ENCODE measurements around the gene ARPIN.
"Not testable (repeated sequence)": the region's sequence is repeated elsewhere in the genome, so short reads cannot be mapped to it uniquely, and the experiment has no call there.

ARPIN gene

DNA sequence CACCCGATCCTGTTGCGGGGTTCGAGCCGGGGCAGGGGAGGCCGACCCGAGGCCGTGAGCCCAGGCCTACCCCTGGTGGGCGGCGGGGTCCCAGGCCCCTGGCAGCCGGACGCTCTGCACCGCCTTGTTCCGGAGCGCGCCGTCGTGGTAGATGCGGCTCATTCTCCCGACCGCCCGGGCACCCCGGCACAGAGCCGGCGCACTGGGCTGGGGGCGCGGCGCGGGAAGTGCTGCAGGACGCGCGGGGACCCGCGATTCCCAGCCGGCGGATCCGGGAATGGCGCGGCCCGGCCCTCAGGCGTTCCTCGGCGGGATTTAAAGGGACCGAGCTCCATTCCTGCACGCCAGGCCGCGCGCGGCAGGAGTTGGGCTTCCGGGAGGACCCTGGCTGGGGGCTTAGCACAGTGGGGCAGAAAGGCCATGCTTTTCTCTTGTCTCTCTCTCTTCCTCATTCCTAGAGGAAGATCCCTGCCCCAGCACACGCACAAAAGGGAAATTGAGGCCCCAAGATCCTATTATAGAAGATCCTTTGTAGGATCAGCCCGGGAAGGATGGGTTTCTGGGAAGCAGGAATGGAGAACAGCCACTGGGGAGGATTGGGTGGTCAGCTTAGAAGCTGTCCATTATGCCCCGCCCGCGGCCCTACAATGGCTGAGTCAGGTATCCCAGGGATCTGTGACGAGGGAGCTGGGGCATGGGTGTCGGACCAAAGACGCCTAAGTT is at the start of gene ARPIN:
TSS of gene ARPIN (minus strand) at position 279 of the 723 bp plus-strand sequence. CDS start at position 162, 117 bp downstream.
- no peak for DNase-seq (ENCODE audit: low read depth)

DNA sequence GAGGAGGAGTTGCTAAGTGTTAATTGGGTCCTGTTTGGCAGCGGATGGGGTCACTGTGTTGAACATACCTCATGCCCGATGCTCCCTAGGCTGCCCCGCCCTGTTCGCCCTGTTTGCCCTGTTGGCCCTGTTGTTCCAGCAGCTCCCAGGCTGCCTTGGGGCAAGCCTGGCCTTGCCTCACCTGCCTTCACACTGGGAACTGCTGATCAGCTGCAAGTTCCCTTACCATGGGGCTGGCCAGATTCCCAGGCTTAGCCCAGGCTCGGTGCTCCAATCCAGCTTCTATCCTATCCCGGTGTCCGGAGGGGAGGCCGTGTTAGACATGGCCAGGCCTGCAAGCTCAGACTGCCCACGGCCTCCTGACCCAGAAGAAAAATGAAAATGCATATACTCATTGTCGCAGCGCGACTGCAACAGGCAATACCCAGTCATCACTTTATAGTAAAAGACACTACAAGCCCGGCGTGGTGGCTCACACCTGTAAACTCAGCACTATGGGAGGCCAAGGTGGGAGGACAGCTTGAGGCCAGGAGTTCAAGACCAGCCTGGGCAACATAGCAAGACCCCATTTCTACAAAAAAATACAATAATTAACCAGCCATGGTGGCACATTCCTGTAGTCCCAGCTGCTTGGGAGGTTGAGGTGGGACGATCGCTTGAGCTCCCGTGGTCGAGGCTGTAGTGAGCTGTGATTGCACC is 45.5 kb upstream of the ARPIN start:
- DNase-seq (ENCODE audit: low read depth): no peak

DNA sequence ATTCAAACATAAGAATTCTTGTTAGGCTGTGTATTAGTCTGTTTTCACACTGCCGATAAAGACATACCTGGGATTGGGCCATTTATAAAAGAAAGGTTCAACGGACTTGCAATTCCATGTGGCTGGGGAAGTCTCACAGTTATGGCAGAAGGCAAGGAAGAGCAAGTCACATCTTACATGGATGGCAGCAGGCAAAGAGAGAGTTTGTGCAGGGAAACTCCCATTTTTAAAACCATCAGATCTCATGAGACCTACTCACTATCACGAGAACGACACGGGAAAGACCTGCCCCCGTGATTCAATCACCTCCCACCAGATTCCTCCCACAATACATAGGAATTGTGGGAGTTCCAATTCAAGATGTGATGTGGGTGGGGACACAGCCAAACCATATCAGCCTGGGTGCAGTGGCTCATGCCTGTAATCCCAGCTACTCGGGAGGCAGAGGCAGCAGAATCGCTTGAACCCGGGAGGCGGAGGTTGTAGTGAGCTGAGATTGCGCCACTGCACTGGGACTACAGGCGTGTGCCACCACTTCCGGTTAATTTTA is 42.8 kb upstream of the ARPIN start:
- DNase-seq (ENCODE audit: low read depth): not testable (repeated sequence)

DNA sequence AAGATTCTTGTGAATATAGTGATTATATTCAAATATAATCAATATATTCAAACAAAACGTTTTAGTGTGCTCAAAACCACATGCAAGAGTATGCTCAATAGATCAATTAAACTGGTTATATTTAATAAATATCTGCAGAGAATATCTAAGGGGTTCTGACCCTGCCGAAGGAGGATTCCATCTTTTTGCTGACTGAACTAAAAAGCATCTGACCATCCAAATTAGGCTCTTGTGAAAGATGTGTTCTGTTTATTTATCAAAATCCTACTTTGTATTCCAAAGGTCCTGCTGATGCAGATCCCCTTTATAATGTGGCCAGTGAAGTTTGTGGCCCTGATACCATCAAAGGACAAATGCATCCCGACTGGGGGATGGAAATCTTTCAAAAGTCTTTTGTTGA is 41.8 kb upstream of the ARPIN start:
- DNase-seq (ENCODE audit: low read depth): no peak

DNA sequence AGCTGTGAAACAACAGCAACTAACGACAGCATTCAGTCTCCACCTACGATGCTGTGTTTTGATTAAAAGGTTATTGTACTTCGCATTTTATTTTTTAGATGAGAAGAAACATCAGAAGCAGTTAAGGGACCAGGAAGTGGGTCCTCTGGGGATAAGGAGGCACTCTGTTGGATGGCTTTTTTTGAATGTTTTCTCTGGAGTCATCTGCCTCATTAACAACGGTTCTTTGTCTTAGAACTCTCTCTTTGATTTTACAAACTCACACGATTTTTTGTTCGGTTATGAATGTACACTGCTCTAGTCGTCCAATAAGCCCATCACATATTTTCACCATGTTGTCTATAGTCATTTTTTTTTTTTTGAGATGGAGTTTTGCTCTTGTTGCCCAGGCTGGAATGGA is 36.0 kb upstream of the ARPIN start:
- no peak for DNase-seq (ENCODE audit: low read depth)

DNA sequence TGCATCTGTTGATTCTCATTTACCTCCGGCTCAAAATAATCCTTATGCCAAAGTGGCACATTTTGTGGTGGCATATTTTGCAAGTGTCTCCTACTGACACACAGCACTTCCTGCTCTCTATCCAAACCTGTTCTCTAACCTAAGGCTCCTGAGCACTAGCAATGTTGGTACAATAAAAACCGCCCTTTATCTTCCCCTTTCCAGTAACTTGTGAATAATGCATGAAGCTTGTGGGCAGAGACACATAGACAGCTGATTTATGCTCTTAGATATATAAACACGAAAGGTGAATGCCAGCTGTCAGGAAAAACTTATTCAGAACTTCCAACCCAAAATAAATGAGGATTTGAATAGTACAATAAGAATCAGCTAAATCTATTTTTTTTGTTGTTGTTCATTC is 34.6 kb upstream of the ARPIN start:
- DNase-seq (ENCODE audit: low read depth): no peak

DNA sequence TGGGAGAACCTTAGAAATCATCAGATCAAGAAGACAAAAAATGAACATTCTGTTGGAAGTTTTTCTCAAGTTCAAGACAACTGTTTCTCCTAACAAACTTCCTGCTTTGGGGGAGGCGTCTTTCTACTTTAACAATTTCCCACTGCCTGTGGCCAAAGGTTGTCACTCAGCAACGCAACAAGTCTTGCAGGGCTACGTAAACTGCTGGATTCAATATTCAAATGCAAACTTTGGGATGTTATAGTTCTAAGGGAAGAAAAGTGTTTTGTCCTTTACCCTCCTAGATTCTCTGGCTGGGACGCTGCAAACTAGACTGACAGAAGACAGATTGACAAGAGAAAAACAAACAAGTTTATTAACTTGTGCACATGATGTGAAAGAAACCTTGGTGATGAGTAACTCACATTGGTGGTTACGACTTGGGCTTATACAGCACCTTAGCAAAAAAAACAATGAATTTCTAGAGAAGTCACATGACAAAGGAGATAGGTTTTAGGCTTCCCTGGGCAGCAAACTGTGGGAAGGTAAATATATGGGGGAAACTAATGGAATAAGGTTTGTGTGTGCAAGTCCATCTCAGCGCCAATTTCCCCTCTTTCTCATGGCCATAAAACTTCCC is 34.0 kb upstream of the ARPIN start:
- DNase-seq (ENCODE audit: low read depth): no peak

DNA sequence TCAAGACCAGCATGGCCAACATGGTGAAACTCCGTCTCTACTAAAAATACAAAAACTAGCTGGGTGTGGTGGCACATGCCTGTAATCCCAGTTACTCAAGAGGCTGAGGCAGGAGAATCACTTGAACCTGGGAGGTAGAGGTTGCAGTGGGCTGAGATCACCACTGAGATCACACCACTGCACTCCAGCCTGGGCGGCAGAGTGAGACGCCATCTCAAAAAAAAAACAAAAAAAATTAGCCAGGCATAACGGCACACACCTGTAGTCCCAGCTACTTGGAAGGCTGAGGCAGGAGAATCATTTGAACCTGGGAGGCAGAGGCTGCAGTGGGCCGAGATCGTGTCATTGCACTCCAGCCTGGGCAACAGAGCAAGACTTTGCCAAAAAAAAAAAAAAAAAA is 31.0 kb upstream of the ARPIN start:
- DNase-seq (ENCODE audit: low read depth): not testable (repeated sequence)

DNA sequence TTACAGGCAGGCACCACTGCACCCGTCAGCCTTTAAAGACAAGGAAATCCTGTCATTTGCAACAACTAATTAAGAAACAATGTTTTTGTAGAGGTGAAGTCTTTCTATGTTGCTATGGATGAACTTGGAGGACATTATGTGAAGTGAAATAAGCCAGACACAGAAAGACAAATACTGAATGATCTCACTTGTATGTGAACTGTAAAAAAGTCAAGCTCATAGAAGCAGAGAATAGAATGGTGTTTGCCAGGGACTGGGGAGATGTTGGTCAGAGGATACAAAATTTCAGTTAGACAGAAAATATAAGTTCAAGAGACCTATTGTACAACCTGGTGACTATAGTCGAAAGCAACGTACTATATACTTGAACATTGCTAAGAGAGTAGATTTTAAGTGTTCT is 27.2 kb upstream of the ARPIN start:
- DNase-seq (ENCODE audit: low read depth): no peak

DNA sequence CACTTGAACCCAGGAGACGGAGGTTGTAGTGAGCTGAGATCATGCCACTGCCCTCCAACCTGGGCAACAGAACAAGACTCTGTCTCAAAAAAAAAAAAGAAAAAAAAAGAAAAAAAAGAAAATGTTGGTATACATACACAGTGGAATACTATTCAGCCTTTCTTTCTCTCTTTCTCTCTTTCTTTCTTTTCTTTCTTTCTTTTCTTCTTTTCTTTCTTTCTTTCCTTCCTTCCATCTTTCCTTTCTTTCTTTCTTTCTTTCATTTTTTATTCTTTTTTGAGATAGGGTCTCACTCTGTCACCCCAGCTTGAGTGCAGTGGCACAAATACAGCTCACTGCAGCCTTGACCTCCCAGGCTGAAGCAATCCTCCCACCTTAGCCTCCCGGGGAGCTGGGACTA is 26.6 kb upstream of the ARPIN start:
- DNase-seq (ENCODE audit: low read depth): not testable (repeated sequence)

DNA sequence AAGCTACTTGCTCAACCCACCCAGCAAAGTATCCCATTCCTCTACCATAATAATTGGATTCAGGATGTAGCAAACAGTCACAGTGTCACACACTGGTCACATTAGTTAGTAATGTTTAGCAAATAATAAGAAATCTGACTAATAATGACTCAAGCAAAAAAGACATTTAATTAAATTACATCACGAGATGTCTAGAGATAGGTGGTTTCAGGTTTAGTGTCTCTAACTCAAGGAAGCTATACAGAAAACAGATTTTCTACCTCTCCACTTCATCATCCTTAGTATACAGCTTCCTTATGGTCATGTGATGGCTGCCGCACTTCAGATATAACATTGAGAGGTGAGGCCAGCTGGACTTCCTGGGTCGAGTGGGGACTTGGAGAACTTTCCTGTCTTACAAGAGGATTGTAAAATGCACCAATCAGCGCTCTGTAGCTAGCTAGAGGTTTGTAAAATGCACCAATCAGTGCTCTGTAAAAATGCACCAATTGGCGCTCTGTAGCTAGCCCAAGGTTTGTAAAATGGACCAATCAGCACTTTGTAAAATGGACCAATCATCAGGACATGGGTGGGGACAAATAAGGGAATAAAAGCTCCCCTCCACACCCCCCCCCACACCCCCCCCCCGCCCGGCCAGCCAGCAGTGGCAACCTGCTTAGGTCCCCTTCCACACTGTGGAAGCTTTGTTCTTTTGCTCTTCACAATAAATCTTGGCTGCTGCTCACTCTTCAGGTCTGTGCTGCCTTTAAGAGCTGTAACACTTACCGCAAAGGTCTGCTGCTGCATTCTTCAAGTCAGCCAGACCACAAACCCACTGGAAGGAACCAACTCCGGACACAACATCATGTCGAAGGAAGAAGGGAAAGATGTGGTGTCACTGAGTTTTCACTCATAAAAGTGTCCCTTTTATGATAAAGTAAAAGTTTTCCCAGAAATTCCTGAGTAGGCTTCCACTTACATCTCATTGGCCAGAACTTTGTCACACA is 24.9 kb upstream of the ARPIN start:
- DNase-seq (ENCODE audit: low read depth): no peak

DNA sequence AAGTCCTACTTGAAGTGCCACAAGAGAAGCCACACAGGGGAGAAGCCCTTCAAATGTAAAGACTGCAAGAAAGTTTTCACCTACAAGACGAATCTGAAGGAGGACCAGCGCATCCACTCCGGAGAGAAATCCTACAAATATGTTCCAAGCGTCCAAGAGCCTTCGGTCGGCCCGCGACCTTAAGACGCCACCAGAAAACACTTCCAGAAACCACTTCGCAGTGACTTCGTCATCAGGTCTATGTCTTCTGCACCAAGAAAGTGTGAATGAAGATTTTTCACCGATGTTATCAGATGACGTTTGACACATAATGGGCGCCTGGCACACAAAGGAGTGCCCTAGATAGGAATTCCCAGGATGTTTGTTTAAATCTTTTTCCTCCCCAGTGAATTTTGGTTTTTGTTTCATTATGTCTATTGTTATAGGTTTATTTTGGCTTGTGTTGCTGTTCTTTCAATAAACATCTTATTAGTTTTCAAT is 24.1 kb upstream of the ARPIN start:
- no peak for DNase-seq (ENCODE audit: low read depth)

DNA sequence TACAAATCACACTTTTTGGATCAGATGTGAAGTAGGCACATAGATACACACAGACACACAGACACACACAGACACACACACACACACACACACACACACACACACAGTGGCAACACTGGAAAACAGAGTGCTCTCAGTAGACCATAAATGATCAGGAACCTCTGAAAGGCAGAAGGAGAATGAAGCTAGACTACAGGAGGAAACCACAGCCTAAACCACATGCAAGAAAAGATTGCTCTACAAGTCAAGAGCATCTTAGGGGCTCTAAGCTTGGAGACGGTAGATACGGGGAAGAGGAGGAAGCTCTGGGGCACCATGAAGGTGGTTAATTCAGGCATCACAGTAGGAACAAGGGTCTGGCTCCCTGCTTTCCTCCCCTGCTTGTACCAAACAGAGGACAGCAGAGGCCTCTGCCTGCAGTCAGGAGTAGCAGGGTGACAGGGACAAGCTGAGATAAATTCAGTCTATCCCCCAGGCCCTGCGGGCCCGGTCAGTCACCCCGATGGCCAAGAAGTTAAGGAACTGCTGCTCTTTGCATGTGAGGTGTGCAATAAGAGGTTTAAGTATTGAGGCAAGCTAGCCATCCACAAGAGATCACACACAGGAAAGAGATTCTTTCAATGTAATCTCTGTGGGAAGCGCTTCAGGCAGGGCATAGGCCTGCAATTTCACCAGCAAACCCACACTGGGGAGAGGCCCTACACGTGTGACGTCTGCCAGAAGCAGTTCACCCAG is 23.5 kb upstream of the ARPIN start:
- no peak for DNase-seq (ENCODE audit: low read depth)

DNA sequence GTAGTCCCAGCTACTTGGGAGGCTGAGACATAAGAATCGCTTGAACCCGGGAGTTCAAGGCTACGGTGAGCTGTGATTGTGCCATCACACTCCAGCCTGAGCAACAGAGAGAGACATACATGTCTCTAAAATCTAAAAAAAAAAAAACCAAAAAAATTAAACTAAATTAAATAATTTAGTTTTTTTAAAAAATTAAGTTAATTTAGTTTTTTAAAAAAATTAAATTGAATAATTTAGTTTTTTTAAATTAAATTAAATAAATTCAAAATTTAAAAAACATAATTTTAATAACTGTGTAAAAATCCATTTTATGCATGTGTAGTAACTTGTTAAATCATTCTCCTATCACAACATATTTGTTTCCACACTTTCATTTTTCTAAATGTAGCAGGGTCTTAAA is 20.1 kb upstream of the ARPIN start:
- DNase-seq (ENCODE audit: low read depth): no peak

DNA sequence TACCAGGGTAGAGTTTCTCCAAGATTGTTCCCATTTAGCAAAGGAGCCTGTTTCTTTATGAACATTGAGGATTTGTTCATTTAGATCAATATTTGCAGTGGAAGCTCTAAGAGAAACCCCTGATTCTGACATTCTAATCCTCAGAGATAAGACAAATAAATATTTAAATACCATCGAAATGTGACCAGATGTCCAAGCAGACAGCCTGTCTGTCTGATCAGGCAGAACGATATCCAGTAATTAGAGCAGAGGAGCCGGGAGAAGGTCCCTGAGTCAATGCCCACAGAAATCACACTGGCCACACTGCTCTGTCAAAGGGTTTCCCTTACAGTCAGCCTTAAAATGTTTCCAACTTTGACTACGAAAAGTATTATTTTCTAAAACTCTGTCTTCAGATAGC is 15.7 kb upstream of the ARPIN start:
- DNase-seq (ENCODE audit: low read depth): no peak

DNA sequence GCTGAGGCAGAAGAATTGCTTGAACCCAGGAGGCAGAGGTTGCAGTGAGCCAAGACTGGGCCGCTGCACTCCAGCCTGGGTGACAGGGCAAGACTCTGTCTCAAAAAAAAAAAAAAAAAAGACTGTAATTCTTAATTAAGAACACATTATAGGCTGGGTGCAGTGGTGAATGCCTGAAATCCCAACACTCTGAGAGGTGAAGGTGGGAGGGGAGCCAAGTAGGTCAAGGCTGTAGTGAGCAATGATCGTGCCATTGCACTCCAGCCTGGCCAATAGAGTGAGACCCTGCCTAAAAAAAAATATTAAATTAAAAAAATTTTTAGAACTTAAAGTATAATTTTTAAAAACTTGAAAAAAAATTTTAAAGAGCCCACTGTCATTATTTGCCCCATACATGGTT is 13.4 kb upstream of the ARPIN start:
- no peak for DNase-seq (ENCODE audit: low read depth)

DNA sequence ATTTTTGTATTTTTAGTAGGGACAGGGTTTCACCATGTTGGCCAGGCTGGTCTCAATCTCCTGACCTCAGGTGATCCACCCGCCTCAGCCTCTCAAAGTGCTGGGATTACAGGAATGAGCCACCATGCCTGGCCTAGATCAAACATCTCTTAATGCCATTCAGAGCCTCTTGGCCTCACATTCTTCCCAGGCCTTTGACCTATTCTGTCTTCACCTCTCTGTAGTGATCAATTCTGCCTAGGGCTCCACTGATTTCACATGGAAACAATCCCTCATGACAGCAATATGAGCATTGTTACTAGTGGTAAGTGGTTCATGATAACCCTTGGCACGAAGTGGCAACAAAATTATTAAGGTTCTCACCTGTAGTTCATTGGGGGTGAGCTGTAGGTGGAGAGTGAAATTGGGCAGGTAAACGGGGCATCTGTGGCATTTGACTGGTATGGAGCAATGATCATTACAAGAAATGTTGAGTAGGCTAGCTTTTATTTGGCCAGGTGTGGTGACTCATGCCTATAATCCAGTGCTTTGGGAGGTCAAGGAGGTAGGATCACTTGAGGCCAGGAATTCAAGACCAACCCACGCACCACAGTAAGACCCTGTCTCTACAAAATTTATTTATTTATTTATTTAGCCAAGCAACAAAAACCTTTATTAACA is 4.8 kb upstream of the ARPIN start:
- no peak for DNase-seq (ENCODE audit: low read depth)

DNA sequence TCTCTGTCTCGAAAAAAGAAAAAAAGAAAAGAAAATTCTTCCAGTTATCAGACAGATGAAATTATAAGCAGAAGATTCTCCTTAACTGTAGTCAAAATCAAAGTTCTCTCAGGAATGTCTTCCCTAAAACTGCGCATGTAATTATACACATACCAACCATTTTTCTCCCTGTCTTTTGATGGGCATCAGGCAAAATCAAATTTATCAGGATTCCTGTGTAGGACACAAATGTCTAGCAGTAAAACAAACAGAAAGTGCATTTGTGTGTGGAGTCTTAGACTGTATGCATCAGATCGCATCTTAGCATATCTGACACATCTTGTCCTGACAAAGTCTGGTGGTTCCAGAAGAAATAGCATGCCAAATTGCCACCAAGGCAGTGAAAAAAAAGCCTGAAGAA is 3.9 kb upstream of the ARPIN start:
- no peak for DNase-seq (ENCODE audit: low read depth)

DNA sequence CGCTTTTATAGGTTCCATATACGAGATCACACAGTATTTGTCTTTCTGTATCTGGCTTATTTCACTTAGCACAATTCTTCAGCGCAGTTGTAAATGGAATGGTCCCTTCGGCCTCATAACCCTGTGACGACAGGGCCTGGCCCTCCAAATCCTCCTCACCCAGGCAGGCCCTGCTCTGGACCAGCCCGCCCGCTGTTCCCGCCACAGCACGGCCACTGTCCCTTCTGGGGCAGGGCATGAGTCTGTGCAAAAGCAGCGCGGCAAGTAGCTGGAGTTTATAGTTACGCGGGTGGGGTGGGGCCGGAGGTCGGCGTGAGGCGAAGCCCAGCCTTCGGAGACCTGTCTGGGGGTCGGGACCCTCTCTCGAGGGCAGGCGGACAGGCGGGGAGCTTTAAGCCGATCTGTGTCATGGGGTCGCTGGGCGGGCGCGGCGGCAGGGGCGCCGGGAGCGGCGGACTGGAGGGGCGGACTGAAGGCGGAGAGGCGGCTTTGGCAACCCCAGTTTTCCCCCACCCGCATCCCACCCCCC is 543 bp downstream of the ARPIN start:
- no peak for DNase-seq (ENCODE audit: low read depth)

All from HS-27A (cell line).